HCT116 (cell line): ENCODE results near the gene RPL37A. TPM values are rescaled to one million over a fixed set of nuclear protein-coding genes. Genes with fewer than 3 reads are reported as not detected.

Experiments
- ATAC-seq: fragments of 200-7000 bp; cut with Tn5 transposase; 2 replicates; pipeline ENCODE4 v1.9.1; 2020; ENCODE audit warnings: mild to moderate bottlenecking, moderate library complexity
- BruUV-seq: library from RNA; stranded (reverse); fragments of 400-500 nt; replicated peaks from 2 replicates; lab custom pipeline; 2021; lab: Mats Ljungman, UMichigan
- CTCF ChIA-PET: fragments of 300-600 bp; sonication (Branson Sonifier 250); formaldehyde crosslinking; loops from one replicate; lab custom pipeline; 2021; ENCODE audit warnings: antibody characterized with exemption; lab: Charles Lee
- POLR2A ChIA-PET: fragments of 300-600, 350-600 bp; sonication (Branson Sonifier 250); formaldehyde crosslinking; loops from one replicate; lab custom pipeline; 2021; ENCODE audit warnings: antibody characterized with exemption; lab: Charles Lee
- RAD21 ChIA-PET, 2 experiments: fragments of 300-600 bp; sonication (Branson Sonifier 250); formaldehyde crosslinking; loops; one replicate each; lab custom pipeline; 2023; ENCODE audit warnings: low total read pairs in 2 of 2; ENCODE audit not compliant: uncharacterized antibody in 2 of 2, unreplicated experiment in 2 of 2, low non-redundant PET in 1 of 2; lab: Charles Lee
- DNase-seq: peaks from one replicate; pipeline ENCODE4 v3.0.0-alpha.2; 2010; ENCODE audit warnings: low read depth, low spot score
- H2AFZ ChIP-seq: fragments of 200-600 bp; shearing (Covaris generic), sonication (generic); 2 replicates; pipeline ENCODE4 v1.6.1; 2017; ENCODE audit warnings: low read depth, mixed run types, mixed read lengths, antibody characterized with exemption, low read length; ENCODE audit not compliant: poor library complexity, severe bottlenecking
- H3K27ac ChIP-seq: 2 replicates; pipeline ENCODE4 v1.5.1; 2012; ENCODE audit warnings: low read depth, low read length
- H3K27me3 ChIP-seq: fragments of 200-600 bp; sonication (generic); 2 replicates; pipeline ENCODE4 v1.6.1; 2016; ENCODE audit warnings: mixed run types, low read length, mixed read lengths; ENCODE audit not compliant: insufficient read depth
- H3K36me3 ChIP-seq, 2 experiments: fragments of 200-500 bp in 1 of 2; fragments of 200-600 bp in 1 of 2; sonication (Bioruptor generic) in 1 of 2; sonication (generic) in 1 of 2; 2 replicates each; pipeline versions ENCODE4 v1.5.1 to v1.6.1; 2014 to 2016; ENCODE audit warnings: low read length in 2 of 2, inconsistent platforms in 1 of 2, mixed read lengths in 1 of 2, mixed run types in 1 of 2; ENCODE audit not compliant: insufficient read depth in 2 of 2, control insufficient read depth in 1 of 2
- H3K4me1 ChIP-seq, 2 experiments: fragments of 200-600 bp in 1 of 2; sonication (generic) in 1 of 2; 2 replicates each; pipeline versions ENCODE4 v1.5.1 to v1.6.1; 2012 to 2017; ENCODE audit warnings: low read length in 2 of 2, inconsistent platforms in 1 of 2, mild to moderate bottlenecking in 1 of 2, mixed read lengths in 1 of 2, mixed run types in 1 of 2, moderate library complexity in 1 of 2; ENCODE audit not compliant: insufficient read depth in 2 of 2, control insufficient read depth in 1 of 2
- H3K4me2 ChIP-seq: fragments of 200-600 bp; sonication (generic); 2 replicates; pipeline ENCODE4 v1.6.1; 2017; ENCODE audit warnings: mixed run types, low read length, mixed read lengths
- H3K4me3 ChIP-seq, 2 experiments: fragments of 200-600 bp in 1 of 2; sonication (generic) in 1 of 2; replicated peaks in 1 of 2; 2 replicates each; pipeline ENCODE4 v1.5.1; 2011 to 2016; ENCODE audit warnings: low read length in 2 of 2, control low read depth in 1 of 2, low read depth in 1 of 2, mild to moderate bottlenecking in 1 of 2, mixed read lengths in 1 of 2, mixed run types in 1 of 2
- H3K79me2 ChIP-seq: fragments of 200-600 bp; sonication (generic); 2 replicates; pipeline ENCODE4 v1.6.1; 2017; ENCODE audit warnings: mild to moderate bottlenecking, mixed run types, low read length, moderate library complexity, mixed read lengths; ENCODE audit not compliant: insufficient read depth
- H3K9ac ChIP-seq: fragments of 200-600 bp; sonication (generic); 2 replicates; pipeline ENCODE4 v1.6.1; 2016; ENCODE audit warnings: low read length, mixed read lengths
- H3K9me2 ChIP-seq: fragments of 200-600 bp; sonication (generic), shearing (Covaris generic); 2 replicates; pipeline ENCODE4 v1.6.1; 2017; ENCODE audit warnings: mixed run types, mild to moderate bottlenecking, moderate library complexity; ENCODE audit not compliant: insufficient read depth
- H3K9me3 ChIP-seq, 2 experiments: fragments of 200-500 bp in 1 of 2; fragments of 200-600 bp in 1 of 2; sonication (Bioruptor generic) in 1 of 2; sonication (generic) in 1 of 2; 2 replicates each; pipeline ENCODE4 v1.6.1; 2014 to 2017; ENCODE audit warnings: low read length in 2 of 2, mixed read lengths in 2 of 2, inconsistent platforms in 1 of 2, low read depth in 1 of 2, mild to moderate bottlenecking in 1 of 2, mixed run types in 1 of 2, moderate library complexity in 1 of 2; ENCODE audit not compliant: control insufficient read depth in 1 of 2, insufficient read depth in 1 of 2
- H4K20me1 ChIP-seq: fragments of 200-600 bp; sonication (generic), shearing (Covaris generic); 2 replicates; pipeline ENCODE4 v1.6.1; 2017; ENCODE audit warnings: mixed run types, mild to moderate bottlenecking, moderate library complexity; ENCODE audit not compliant: insufficient read depth
- CBX3 ChIP-seq: IDR thresholded peaks from 2 replicates; pipeline ENCODE4 v1.6.1; 2012; ENCODE audit warnings: low read depth
- CEBPB ChIP-seq: IDR thresholded peaks from 2 replicates; pipeline ENCODE4 v1.6.1; 2012; ENCODE audit warnings: low read depth
- CTCF ChIP-seq, 3 experiments: fragments of 200-600 bp in 1 of 3; sonication (generic) in 1 of 3; IDR thresholded peaks in 2 of 3; conservative IDR thresholded peaks in 1 of 3; 2 replicates each; pipeline ENCODE4 v1.5.1; 2012 to 2017; ENCODE audit warnings: low read depth in 2 of 3, low read length in 2 of 3, antibody characterized with exemption in 1 of 3, borderline replicate concordance in 1 of 3, control low read depth in 1 of 3, mild to moderate bottlenecking in 1 of 3, mixed read lengths in 1 of 3, mixed run types in 1 of 3, moderate library complexity in 1 of 3; ENCODE audit not compliant: insufficient read depth in 1 of 3
- EGR1 ChIP-seq: IDR thresholded peaks from 2 replicates; pipeline ENCODE4 v1.6.1; 2012; ENCODE audit warnings: low read depth
- ELF1 ChIP-seq: IDR thresholded peaks from 2 replicates; pipeline ENCODE4 v1.6.1; 2012; ENCODE audit warnings: low read depth, borderline replicate concordance
- MAX ChIP-seq: IDR thresholded peaks from 2 replicates; pipeline ENCODE4 v1.6.1; 2012
- RAD21 ChIP-seq: IDR thresholded peaks from 2 replicates; pipeline ENCODE4 v1.6.1; 2012; ENCODE audit warnings: low read depth, mild to moderate bottlenecking
- SRF ChIP-seq: IDR thresholded peaks from 2 replicates; pipeline ENCODE4 v1.6.1; 2012; ENCODE audit warnings: low read depth
- TCF7L2 ChIP-seq: IDR thresholded peaks from 2 replicates; pipeline ENCODE4 v1.7.0; 2011; ENCODE audit warnings: borderline replicate concordance, inconsistent platforms; ENCODE audit not compliant: insufficient read depth, insufficient read length; ENCODE audit errors: extremely low read depth
- YY1 ChIP-seq: IDR thresholded peaks from 2 replicates; pipeline ENCODE4 v1.6.1; 2011; ENCODE audit warnings: low read length, low read depth, moderate library complexity, mild to moderate bottlenecking; ENCODE audit not compliant: insufficient replicate concordance; ENCODE audit errors: extremely low read depth
- ZNF274 ChIP-seq: fragments of 200-500 bp; sonication (Bioruptor generic); IDR thresholded peaks from 2 replicates; pipeline ENCODE4 v1.6.1; 2014; ENCODE audit warnings: mild to moderate bottlenecking, low read depth, low read length, inconsistent platforms
- intact Hi-C: fragments of 100-400 bp; cut with micrococcal nuclease; formaldehyde crosslinking; loops from 2 replicates; pipeline ENCODE4 v1.10.0; 2022
- total RNA-seq: library from RNA; stranded (reverse); gene quantifications from one replicate; pipeline ENCODE4 v1.2.1, GENCODE V29; 2021; ENCODE audit not compliant: unreplicated experiment

RPL37A gene
- total RNA-seq, 1 experiment from 2014 or later = 3,018 TPM

GRCh38 chr2:216469661-216470060, 29.0 kb upstream of the RPL37A start:
- Histone ChIP-seq H3K9me3 (no peaks in the 10 kb centered on the region), H3K9me2 (no peaks in the 10 kb centered on the region), H3K27ac (no peak overlapping the region), H2AFZ (no peak overlapping the region), H4K20me1 (no peaks in the 10 kb centered on the region), H3K79me2 (no peaks in the 10 kb centered on the region), H3K4me1 (no peaks in the 10 kb centered on the region), H3K4me2 (no peak overlapping the region), H3K9ac (no peak overlapping the region), H3K27me3 (no peaks in the 10 kb centered on the region), H3K36me3 (peaks cover 0 to 2% of the 10 kb centered on the region in 2 experiments; a peak in 2 of 4 replicates), H3K4me3 (no peak overlapping the region)
- no peak for TF ChIP-seq TCF7L2
- TF ChIP-seq CBX3 = no peak
- TF ChIP-seq YY1 = no peak
- TF ChIP-seq MAX = no peak
- no peak for TF ChIP-seq CEBPB
- no peak for TF ChIP-seq CTCF (IDR thresholded peaks at IDR 0.05 in 2 of 3, conservative IDR thresholded peaks at IDR 0.05 in 1 of 3; ENCODE audit: borderline replicate concordance in 1 of 3, insufficient read depth in 1 of 3, low read depth in 2 of 3, low read length in 2 of 3)
- TF ChIP-seq EGR1 = no peak
- TF ChIP-seq ELF1 = no peak
- TF ChIP-seq SRF = no peak
- TF ChIP-seq RAD21 = no peak
- no peak for TF ChIP-seq ZNF274
- ChIA-PET POLR2A (no interaction called here), CTCF (no interaction called here), RAD21 (no interaction called here)
- ATAC-seq (no peak), DNase-seq (no peak)
- no TSS peak for BruUV-seq
- intact Hi-C loops = no loop called here
